Dendritic cell treated with granulocyte-macrophage colony-stimulating factor and Interleukin-4, amounts not matched to agents 40 ng/mL and 50 ng/mL, for 4 days (primary cell): Measurements from ENCODE around the gene THRSP.
"Not testable (repeated sequence)": the region's sequence is repeated elsewhere in the genome, so short reads cannot be mapped to it uniquely, and the experiment has no call there.

Experiments
- H3K27ac Mint-ChIP-seq: one replicate; pipeline ENCODE4 v1.8.0; 2022; ENCODE audit warnings: mild to moderate bottlenecking, mixed read lengths
- H3K27me3 Mint-ChIP-seq: one replicate; pipeline ENCODE4 v1.8.0; 2022; ENCODE audit warnings: mild to moderate bottlenecking, mixed read lengths
- H3K36me3 Mint-ChIP-seq: one replicate; pipeline ENCODE4 v1.8.0; 2022; ENCODE audit warnings: low read depth, mixed read lengths
- H3K4me1 Mint-ChIP-seq: one replicate; pipeline ENCODE4 v1.8.0; 2022; ENCODE audit warnings: low read depth, mixed read lengths
- H3K4me3 Mint-ChIP-seq: one replicate; pipeline ENCODE4 v1.8.0; 2022; ENCODE audit warnings: mild to moderate bottlenecking, moderate library complexity, mixed read lengths
- H3K9me3 Mint-ChIP-seq: one replicate; pipeline ENCODE4 v1.8.0; 2022; ENCODE audit warnings: mixed read lengths
- intact Hi-C: fragments of 100-400 bp; cut with micrococcal nuclease; formaldehyde crosslinking; loops from one replicate; pipeline ENCODE4 v1.15.0; 2022

Gene THRSP

GRCh38 chr11:78032090-78032489 is 31.6 kb upstream of the THRSP start:
- intact Hi-C loops = no loop called here
- Mint-ChIP-seq H3K9me3 (no peaks in the 10 kb centered on the region), H3K27me3 (peaks cover 2% of the 10 kb centered on the region), H3K4me1 (peaks cover 3% of the 10 kb centered on the region), H3K36me3 (no peaks in the 10 kb centered on the region), H3K27ac (no peak overlapping the region), H3K4me3 (no peak overlapping the region)

- peaks cover 2% of the 10 kb centered on the region for H3K27me3 Mint-ChIP-seq
- H3K4me1 Mint-ChIP-seq = peaks cover 7% of the 10 kb centered on the region
- intact Hi-C loops = no loop called here
- no peak overlapping the region for H3K27ac Mint-ChIP-seq
- no peak overlapping the region for H3K4me3 Mint-ChIP-seq
- no peaks in the 10 kb centered on the region for H3K9me3 Mint-ChIP-seq
- no peaks in the 10 kb centered on the region for H3K36me3 Mint-ChIP-seq
Measured at GRCh38 chr11:78033040-78033439, 30.6 kb upstream of the THRSP start.

GRCh38 chr11:78034623-78035022 is 29.0 kb upstream of the THRSP start:
- intact Hi-C loops = no loop called here
- Mint-ChIP-seq H3K36me3 (no peaks in the 10 kb centered on the region), H3K4me1 (peaks cover 8% of the 10 kb centered on the region), H3K4me3 (no peak overlapping the region), H3K27ac (no peak overlapping the region), H3K9me3 (no peaks in the 10 kb centered on the region), H3K27me3 (peaks cover 2% of the 10 kb centered on the region)

GRCh38 chr11:78036313-78036712 is 27.3 kb upstream of the THRSP start:
- H3K36me3 Mint-ChIP-seq = no peaks in the 10 kb centered on the region
- H3K4me3 Mint-ChIP-seq = no peak overlapping the region
- H3K4me1 Mint-ChIP-seq = peaks cover 18% of the 10 kb centered on the region
- intact Hi-C loops = no loop called here
- no peak overlapping the region for H3K27ac Mint-ChIP-seq
- no peaks in the 10 kb centered on the region for H3K27me3 Mint-ChIP-seq
- H3K9me3 Mint-ChIP-seq = no peaks in the 10 kb centered on the region

- H3K4me3 Mint-ChIP-seq = no peak overlapping the region
- H3K27me3 Mint-ChIP-seq = no peaks in the 10 kb centered on the region
- H3K36me3 Mint-ChIP-seq = no peaks in the 10 kb centered on the region
- peak overlapping the region; percentile 7 for H3K27ac Mint-ChIP-seq
- H3K9me3 Mint-ChIP-seq = no peaks in the 10 kb centered on the region
- intact Hi-C loops = no loop called here
- H3K4me1 Mint-ChIP-seq = peaks cover 18% of the 10 kb centered on the region
Measured at GRCh38 chr11:78037056-78037455, 26.6 kb upstream of the THRSP start.

GRCh38 chr11:78037825-78038620 is 25.6 kb upstream of the THRSP start:
- intact Hi-C loops = no loop called here
- Mint-ChIP-seq H3K4me1 (peaks cover 18% of the 10 kb centered on the region), H3K36me3 (no peaks in the 10 kb centered on the region), H3K9me3 (no peaks in the 10 kb centered on the region), H3K4me3 (no peak overlapping the region), H3K27me3 (no peaks in the 10 kb centered on the region), H3K27ac (no peak overlapping the region)

GRCh38 chr11:78038697-78039313 is 24.9 kb upstream of the THRSP start:
- Mint-ChIP-seq H3K4me3 (no peak overlapping the region), H3K9me3 (no peaks in the 10 kb centered on the region), H3K36me3 (no peaks in the 10 kb centered on the region), H3K27me3 (no peaks in the 10 kb centered on the region), H3K4me1 (peaks cover 18% of the 10 kb centered on the region), H3K27ac (no peak overlapping the region)
- intact Hi-C loops = no loop called here

- no peak overlapping the region for H3K4me3 Mint-ChIP-seq
- no peaks in the 10 kb centered on the region for H3K36me3 Mint-ChIP-seq
- H3K4me1 Mint-ChIP-seq = peaks cover 18% of the 10 kb centered on the region
- H3K27me3 Mint-ChIP-seq = peaks cover 4% of the 10 kb centered on the region
- no peaks in the 10 kb centered on the region for H3K9me3 Mint-ChIP-seq
- peak overlapping the region; percentile 87 for H3K27ac Mint-ChIP-seq
- intact Hi-C loops = no loop called here
Measured at GRCh38 chr11:78039391-78039918, 24.2 kb upstream of the THRSP start.

- peak overlapping the region; percentile 87 for H3K27ac Mint-ChIP-seq
- no peaks in the 10 kb centered on the region for H3K9me3 Mint-ChIP-seq
- intact Hi-C loops = no loop called here
Measured at GRCh38 chr11:78039919-78040671, 23.6 kb upstream of the THRSP start.

GRCh38 chr11:78040691-78041379 is 22.8 kb upstream of the THRSP start:
- Mint-ChIP-seq H3K27ac (peak overlapping the region; percentile 87), H3K4me3 (no peak overlapping the region), H3K36me3 (no peaks in the 10 kb centered on the region), H3K4me1 (peaks cover 22% of the 10 kb centered on the region), H3K9me3 (no peaks in the 10 kb centered on the region), H3K27me3 (peaks cover 7% of the 10 kb centered on the region)
- intact Hi-C loops = no loop called here

More at GRCh38 chr11:78039919-78040671, 23.6 kb upstream of the THRSP start:
- H3K4me3 Mint-ChIP-seq = peak overlapping the region; percentile 60
- peaks cover 4% of the 10 kb centered on the region for H3K27me3 Mint-ChIP-seq
- H3K4me1 Mint-ChIP-seq = peaks cover 18% of the 10 kb centered on the region
- H3K36me3 Mint-ChIP-seq = no peaks in the 10 kb centered on the region

GRCh38 chr11:78041380-78041719 is 22.3 kb upstream of the THRSP start:
- H3K27ac Mint-ChIP-seq = peak overlapping the region; percentile 2

GRCh38 chr11:78041843-78042440 is 21.7 kb upstream of the THRSP start:
- Mint-ChIP-seq H3K27ac (peak overlapping the region; percentile 2), H3K9me3 (no peaks in the 10 kb centered on the region), H3K27me3 (peaks cover 10% of the 10 kb centered on the region), H3K4me3 (no peak overlapping the region), H3K36me3 (no peaks in the 10 kb centered on the region), H3K4me1 (peaks cover 28% of the 10 kb centered on the region)
- intact Hi-C loops = no loop called here

More at GRCh38 chr11:78041380-78041719, 22.3 kb upstream of the THRSP start:
- H3K4me3 Mint-ChIP-seq, intact Hi-C loops, H3K36me3 Mint-ChIP-seq, H3K9me3 Mint-ChIP-seq, H3K27me3 Mint-ChIP-seq: not testable (repeated sequence)
- peaks cover 27% of the 10 kb centered on the region for H3K4me1 Mint-ChIP-seq

- no peaks in the 10 kb centered on the region for H3K36me3 Mint-ChIP-seq
- no peak overlapping the region for H3K4me3 Mint-ChIP-seq
- H3K27me3 Mint-ChIP-seq = peaks cover 10% of the 10 kb centered on the region
- H3K4me1 Mint-ChIP-seq = peaks cover 21% of the 10 kb centered on the region
- H3K9me3 Mint-ChIP-seq = no peaks in the 10 kb centered on the region
- H3K27ac Mint-ChIP-seq = no peak overlapping the region
- intact Hi-C loops = no loop called here
Measured at GRCh38 chr11:78044706-78045105, 19.0 kb upstream of the THRSP start.
